HepG2 (cell line): Measurements from ENCODE around the gene RBSN. TPM values are rescaled to one million over a fixed set of nuclear protein-coding genes. Genes with fewer than 3 reads are reported as not detected.

ENCODE experiments used
- CEBPB ChIP-seq: IDR thresholded peaks from 2 replicates; pipeline ENCODE4 v1.6.1; 2011; ENCODE audit warnings: low read depth, low read length, improper control_type of control experiment, borderline replicate concordance
- DNMT3B ChIP-seq: conservative IDR thresholded peaks from 2 replicates; pipeline ENCODE4 v1.6.1; 2016; ENCODE audit warnings: missing biosample characterization, control low read depth
- FOXJ3 ChIP-seq: sonication (generic); formaldehyde crosslinking; IDR thresholded peaks from 2 replicates; pipeline ENCODE4 v1.4.0; 2020; ENCODE audit warnings: missing genetic modification reagents, mild to moderate bottlenecking, borderline replicate concordance
- NAIF1 ChIP-seq: sonication (generic); formaldehyde crosslinking; IDR thresholded peaks from 2 replicates; pipeline ENCODE4 v1.5.0; 2020; ENCODE audit warnings: mild to moderate bottlenecking, missing genetic modification reagents, borderline replicate concordance
- NFE2 ChIP-seq: sonication (generic); formaldehyde crosslinking; IDR thresholded peaks from 2 replicates; pipeline ENCODE4 v1.4.0; 2020; ENCODE audit warnings: missing genetic modification reagents
- NR2C2 ChIP-seq: sonication (generic); formaldehyde crosslinking; IDR thresholded peaks from 2 replicates; pipeline ENCODE4 v1.4.0; 2020; ENCODE audit warnings: missing genetic modification reagents, mild to moderate bottlenecking, moderate library complexity, borderline replicate concordance
- ONECUT2 ChIP-seq: sonication (generic); formaldehyde crosslinking; IDR thresholded peaks from 2 replicates; pipeline ENCODE4 v1.4.0; 2020; ENCODE audit warnings: missing genetic modification reagents
- ZBTB8A ChIP-seq: sonication (generic); formaldehyde crosslinking; IDR thresholded peaks from 2 replicates; pipeline ENCODE4 v1.4.0; 2020; ENCODE audit warnings: mild to moderate bottlenecking, low read depth, missing genetic modification reagents, borderline replicate concordance
- ZNF274 ChIP-seq: sonication (generic); formaldehyde crosslinking; IDR thresholded peaks from 2 replicates; pipeline ENCODE4 v1.5.1; 2020; ENCODE audit warnings: mild to moderate bottlenecking, missing genetic modification reagents
- ZNF343 ChIP-seq: sonication (generic); formaldehyde crosslinking; IDR thresholded peaks from 2 replicates; pipeline ENCODE4 v1.4.0; 2020; ENCODE audit warnings: mild to moderate bottlenecking, missing genetic modification reagents
- ZNF615 ChIP-seq: sonication (generic); formaldehyde crosslinking; IDR thresholded peaks from 2 replicates; pipeline ENCODE4 v1.5.0; 2020; ENCODE audit warnings: mild to moderate bottlenecking, missing genetic modification reagents, borderline replicate concordance
- ZNF782 ChIP-seq: sonication (generic); formaldehyde crosslinking; IDR thresholded peaks from 2 replicates; pipeline ENCODE4 v1.4.0; 2020; ENCODE audit warnings: missing genetic modification reagents, mild to moderate bottlenecking, borderline replicate concordance
- ZSCAN12 ChIP-seq: sonication (generic); formaldehyde crosslinking; IDR thresholded peaks from 2 replicates; pipeline ENCODE4 v1.9.0; 2021; ENCODE audit warnings: mild to moderate bottlenecking, missing genetic modification reagents
- polyA plus RNA-seq, 8 experiments: library from polyadenylated mRNA; depleted of rRNA in 3 of 8; stranded (reverse) in 7 of 8; unstranded in 1 of 8; fragments of >200 nt; fragmentation: Illumina TruSeq in 4 of 8; extraction: Trizol in 4 of 8; gene quantifications; 2 replicates each; pipeline versions ENCODE4 v1.2.1 to v1.2.3, GENCODE V29; 2011 to 2016; ENCODE audit warnings: low read depth in 4 of 8, missing spikeins in 1 of 8, mixed read lengths in 1 of 8; ENCODE audit not compliant: insufficient read depth in 1 of 8
- total RNA-seq, 5 experiments: library from RNA; depleted of rRNA; stranded (reverse); fragments of >200 nt; fragmentation: Illumina TruSeq; extraction: Trizol; gene quantifications; 2 replicates each; pipeline ENCODE4 v1.2.3, GENCODE V29; 2016; ENCODE audit warnings: low read depth in 1 of 5
- TF ChIP-seq, protein P1 (sequence below): sonication (generic); formaldehyde crosslinking; IDR thresholded peaks from 2 replicates; pipeline ENCODE4 v1.4.0; 2020; ENCODE audit warnings: mild to moderate bottlenecking, missing genetic modification reagents
- TF ChIP-seq, protein P2 (sequence below): sonication (generic); formaldehyde crosslinking; IDR thresholded peaks from 2 replicates; pipeline ENCODE4 v1.5.0; 2020; ENCODE audit warnings: missing genetic modification reagents, mild to moderate bottlenecking, borderline replicate concordance
- TF ChIP-seq, protein P3 (sequence below): sonication (generic); formaldehyde crosslinking; IDR thresholded peaks from 2 replicates; pipeline ENCODE4 v1.4.0; 2020; ENCODE audit warnings: missing genetic modification reagents, mild to moderate bottlenecking, borderline replicate concordance
- TF ChIP-seq, protein P4 (sequence below): sonication (generic); formaldehyde crosslinking; IDR thresholded peaks from 2 replicates; pipeline ENCODE4 v1.5.1; 2020; ENCODE audit warnings: mild to moderate bottlenecking, missing genetic modification reagents, moderate library complexity
- TF ChIP-seq, protein P5 (sequence below): sonication (generic); formaldehyde crosslinking; conservative IDR thresholded peaks from 2 replicates; pipeline ENCODE4 v1.8.0; 2022; ENCODE audit warnings: low read depth, missing genetic modification reagents

Gene RBSN
- total and polyA plus RNA-seq, 2 of the 13 experiments (the other 11 are each of a cell fraction or from before 2014, with no cell fraction given): 7.9 to 11.8 TPM

DNA sequence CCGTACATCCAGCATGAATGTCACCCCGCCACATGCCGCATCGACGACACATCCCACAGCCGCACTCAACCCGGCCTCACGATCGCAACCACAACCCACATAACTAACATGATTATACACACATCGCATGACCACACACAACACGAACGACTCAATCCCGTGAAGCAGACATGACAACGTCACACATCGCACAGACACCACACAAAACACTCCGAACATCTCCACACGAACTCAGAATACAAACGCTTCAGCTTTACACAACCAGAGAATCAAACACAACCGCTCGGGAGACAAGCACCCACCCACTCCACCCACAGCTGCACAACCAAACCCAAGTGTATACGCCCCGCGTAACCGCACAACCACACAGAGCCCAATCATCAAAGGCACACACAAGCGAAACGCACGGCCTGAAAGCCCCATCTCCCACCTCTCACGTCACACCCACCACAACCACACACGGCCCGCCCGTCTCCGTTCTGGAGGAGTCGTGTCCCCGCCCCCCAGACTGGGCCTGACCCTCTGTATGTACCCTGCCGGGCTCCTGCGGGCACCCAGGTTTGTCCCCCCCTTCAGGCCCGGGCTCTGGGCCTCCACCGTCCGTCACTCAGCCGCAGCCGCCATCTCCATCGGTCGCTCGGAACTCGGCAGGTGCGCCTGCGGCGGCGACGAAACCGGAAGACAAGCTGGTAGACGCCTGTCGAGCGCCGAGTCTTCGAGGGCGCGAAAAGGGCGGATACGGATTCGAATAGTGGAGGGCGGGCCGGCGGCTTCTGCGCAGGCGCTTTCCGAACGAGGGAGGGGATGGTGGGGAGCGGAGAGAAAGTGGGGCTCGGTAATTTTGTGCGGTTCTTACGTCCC lies at the start of gene RBSN (continued):
- peak; percentile 61; the same call in 1 of the 2 replicates for TF ChIP-seq NAIF1 (CRISPR knock-in tag)
- TF ChIP-seq ZNF782 (CRISPR knock-in tag): peak; percentile 68; the same call in 1 of the 2 replicates
- peak; percentile 89 for TF ChIP-seq NR2C2 (CRISPR knock-in tag)
- TF ChIP-seq, protein P1, sequence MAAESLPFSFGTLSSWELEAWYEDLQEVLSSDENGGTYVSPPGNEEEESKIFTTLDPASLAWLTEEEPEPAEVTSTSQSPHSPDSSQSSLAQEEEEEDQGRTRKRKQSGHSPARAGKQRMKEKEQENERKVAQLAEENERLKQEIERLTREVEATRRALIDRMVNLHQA: 0 out of 2 replicates have a peak, but pooled peaks have one; percentile 31
- TF ChIP-seq ZNF615 (CRISPR knock-in tag): peak; percentile 75; the same call in 1 of the 2 replicates
- TF ChIP-seq ONECUT2 (CRISPR knock-in tag): no peak
- TF ChIP-seq NFE2: no peak
- TF ChIP-seq ZBTB8A (CRISPR knock-in tag): peak; percentile 86; the same call in 1 of the 2 replicates
- TF ChIP-seq, protein P2, sequence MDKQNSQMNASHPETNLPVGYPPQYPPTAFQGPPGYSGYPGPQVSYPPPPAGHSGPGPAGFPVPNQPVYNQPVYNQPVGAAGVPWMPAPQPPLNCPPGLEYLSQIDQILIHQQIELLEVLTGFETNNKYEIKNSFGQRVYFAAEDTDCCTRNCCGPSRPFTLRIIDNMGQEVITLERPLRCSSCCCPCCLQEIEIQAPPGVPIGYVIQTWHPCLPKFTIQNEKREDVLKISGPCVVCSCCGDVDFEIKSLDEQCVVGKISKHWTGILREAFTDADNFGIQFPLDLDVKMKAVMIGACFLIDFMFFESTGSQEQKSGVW: peak; percentile 43; the same call in 1 of the 2 replicates
- TF ChIP-seq ZSCAN12 (CRISPR knock-in tag): 0 out of 2 replicates have a peak, but pooled peaks have one; percentile 39
- peak; percentile 49; the same call in 1 of the 2 replicates for TF ChIP-seq ZNF274
- peak; percentile 48; the same call in 1 of the 2 replicates for TF ChIP-seq FOXJ3 (CRISPR knock-in tag)
- TF ChIP-seq, protein P3, sequence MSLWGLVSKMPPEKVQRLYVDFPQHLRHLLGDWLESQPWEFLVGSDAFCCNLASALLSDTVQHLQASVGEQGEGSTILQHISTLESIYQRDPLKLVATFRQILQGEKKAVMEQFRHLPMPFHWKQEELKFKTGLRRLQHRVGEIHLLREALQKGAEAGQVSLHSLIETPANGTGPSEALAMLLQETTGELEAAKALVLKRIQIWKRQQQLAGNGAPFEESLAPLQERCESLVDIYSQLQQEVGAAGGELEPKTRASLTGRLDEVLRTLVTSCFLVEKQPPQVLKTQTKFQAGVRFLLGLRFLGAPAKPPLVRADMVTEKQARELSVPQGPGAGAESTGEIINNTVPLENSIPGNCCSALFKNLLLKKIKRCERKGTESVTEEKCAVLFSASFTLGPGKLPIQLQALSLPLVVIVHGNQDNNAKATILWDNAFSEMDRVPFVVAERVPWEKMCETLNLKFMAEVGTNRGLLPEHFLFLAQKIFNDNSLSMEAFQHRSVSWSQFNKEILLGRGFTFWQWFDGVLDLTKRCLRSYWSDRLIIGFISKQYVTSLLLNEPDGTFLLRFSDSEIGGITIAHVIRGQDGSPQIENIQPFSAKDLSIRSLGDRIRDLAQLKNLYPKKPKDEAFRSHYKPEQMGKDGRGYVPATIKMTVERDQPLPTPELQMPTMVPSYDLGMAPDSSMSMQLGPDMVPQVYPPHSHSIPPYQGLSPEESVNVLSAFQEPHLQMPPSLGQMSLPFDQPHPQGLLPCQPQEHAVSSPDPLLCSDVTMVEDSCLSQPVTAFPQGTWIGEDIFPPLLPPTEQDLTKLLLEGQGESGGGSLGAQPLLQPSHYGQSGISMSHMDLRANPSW (CRISPR knock-in tag): peak; percentile 52; the same call in 1 of the 2 replicates
- TF ChIP-seq CEBPB: no peak
- TF ChIP-seq, protein P4, sequence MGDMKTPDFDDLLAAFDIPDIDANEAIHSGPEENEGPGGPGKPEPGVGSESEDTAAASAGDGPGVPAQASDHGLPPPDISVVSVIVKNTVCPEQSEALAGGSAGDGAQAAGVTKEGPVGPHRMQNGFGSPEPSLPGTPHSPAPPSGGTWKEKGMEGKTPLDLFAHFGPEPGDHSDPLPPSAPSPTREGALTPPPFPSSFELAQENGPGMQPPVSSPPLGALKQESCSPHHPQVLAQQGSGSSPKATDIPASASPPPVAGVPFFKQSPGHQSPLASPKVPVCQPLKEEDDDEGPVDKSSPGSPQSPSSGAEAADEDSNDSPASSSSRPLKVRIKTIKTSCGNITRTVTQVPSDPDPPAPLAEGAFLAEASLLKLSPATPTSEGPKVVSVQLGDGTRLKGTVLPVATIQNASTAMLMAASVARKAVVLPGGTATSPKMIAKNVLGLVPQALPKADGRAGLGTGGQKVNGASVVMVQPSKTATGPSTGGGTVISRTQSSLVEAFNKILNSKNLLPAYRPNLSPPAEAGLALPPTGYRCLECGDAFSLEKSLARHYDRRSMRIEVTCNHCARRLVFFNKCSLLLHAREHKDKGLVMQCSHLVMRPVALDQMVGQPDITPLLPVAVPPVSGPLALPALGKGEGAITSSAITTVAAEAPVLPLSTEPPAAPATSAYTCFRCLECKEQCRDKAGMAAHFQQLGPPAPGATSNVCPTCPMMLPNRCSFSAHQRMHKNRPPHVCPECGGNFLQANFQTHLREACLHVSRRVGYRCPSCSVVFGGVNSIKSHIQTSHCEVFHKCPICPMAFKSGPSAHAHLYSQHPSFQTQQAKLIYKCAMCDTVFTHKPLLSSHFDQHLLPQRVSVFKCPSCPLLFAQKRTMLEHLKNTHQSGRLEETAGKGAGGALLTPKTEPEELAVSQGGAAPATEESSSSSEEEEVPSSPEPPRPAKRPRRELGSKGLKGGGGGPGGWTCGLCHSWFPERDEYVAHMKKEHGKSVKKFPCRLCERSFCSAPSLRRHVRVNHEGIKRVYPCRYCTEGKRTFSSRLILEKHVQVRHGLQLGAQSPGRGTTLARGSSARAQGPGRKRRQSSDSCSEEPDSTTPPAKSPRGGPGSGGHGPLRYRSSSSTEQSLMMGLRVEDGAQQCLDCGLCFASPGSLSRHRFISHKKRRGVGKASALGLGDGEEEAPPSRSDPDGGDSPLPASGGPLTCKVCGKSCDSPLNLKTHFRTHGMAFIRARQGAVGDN (CRISPR knock-in tag): peak; percentile 92
- TF ChIP-seq DNMT3B (CRISPR knock-in tag): no peak
- TF ChIP-seq, protein P5, sequence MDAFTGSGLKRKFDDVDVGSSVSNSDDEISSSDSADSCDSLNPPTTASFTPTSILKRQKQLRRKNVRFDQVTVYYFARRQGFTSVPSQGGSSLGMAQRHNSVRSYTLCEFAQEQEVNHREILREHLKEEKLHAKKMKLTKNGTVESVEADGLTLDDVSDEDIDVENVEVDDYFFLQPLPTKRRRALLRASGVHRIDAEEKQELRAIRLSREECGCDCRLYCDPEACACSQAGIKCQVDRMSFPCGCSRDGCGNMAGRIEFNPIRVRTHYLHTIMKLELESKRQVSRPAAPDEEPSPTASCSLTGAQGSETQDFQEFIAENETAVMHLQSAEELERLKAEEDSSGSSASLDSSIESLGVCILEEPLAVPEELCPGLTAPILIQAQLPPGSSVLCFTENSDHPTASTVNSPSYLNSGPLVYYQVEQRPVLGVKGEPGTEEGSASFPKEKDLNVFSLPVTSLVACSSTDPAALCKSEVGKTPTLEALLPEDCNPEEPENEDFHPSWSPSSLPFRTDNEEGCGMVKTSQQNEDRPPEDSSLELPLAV (CRISPR knock-in tag): peak; percentile 72; the same call in 1 of the 2 replicates
- no peak for TF ChIP-seq ZNF343 (CRISPR knock-in tag)
